H1 (cell line): ENCODE measurements around the gene CTXN3. TPM values are rescaled to one million over a fixed set of nuclear protein-coding genes. Genes with fewer than 3 reads are reported as not detected.

Source experiments
- CTCF ChIA-PET: fragments of 300-600 bp; sonication (Branson Sonifier 250); formaldehyde crosslinking; loops from one replicate; lab custom pipeline; 2021; ENCODE audit not compliant: partially characterized antibody; lab: Charles Lee
- POLR2A ChIA-PET: fragments of 300-600 bp; sonication (Branson Sonifier 250); formaldehyde crosslinking; loops from one replicate; lab custom pipeline; 2021; ENCODE audit warnings: inconsistent platforms; ENCODE audit not compliant: partially characterized antibody; lab: Charles Lee
- DNase-seq, 2 experiments: peaks; one replicate each; pipeline versions ENCODE4 v3.0.0 to v3.0.0-alpha.2; 2010 to 2022; ENCODE audit warnings: low spot score in 2 of 2, low read depth in 1 of 2, mixed read lengths in 1 of 2
- FAIRE-seq: peaks from 2 replicates; lab custom pipeline; 2011; peaks lifted over from hg19 to GRCh38; lab: Jason Lieb, UNC
- H2AFZ ChIP-seq: 2 replicates; pipeline ENCODE4 v1.8.1; 2012; ENCODE audit warnings: low read length, inconsistent platforms
- H2AK5ac ChIP-seq: 2 replicates; pipeline ENCODE4 v1.6.1; 2013; ENCODE audit warnings: low read depth, low read length
- H2BK120ac ChIP-seq: replicated peaks from 2 replicates; pipeline ENCODE3; 2013; ENCODE audit warnings: low read depth, low read length, inconsistent platforms
- H2BK12ac ChIP-seq: 2 replicates; pipeline ENCODE4 v1.6.1; 2013; ENCODE audit warnings: low read depth, low read length
- H2BK15ac ChIP-seq: 2 replicates; pipeline ENCODE4 v1.6.1; 2013; ENCODE audit warnings: low read length
- H2BK20ac ChIP-seq: 2 replicates; pipeline ENCODE4 v1.6.1; 2013; ENCODE audit warnings: low read length
- H2BK5ac ChIP-seq: 2 replicates; pipeline ENCODE4 v1.6.1; 2013; ENCODE audit warnings: low read depth, low read length
- H3K14ac ChIP-seq: 2 replicates; pipeline ENCODE4 v1.6.1; 2013; ENCODE audit warnings: inconsistent platforms; ENCODE audit not compliant: insufficient read length
- H3K18ac ChIP-seq: 2 replicates; pipeline ENCODE4 v1.6.1; 2013; ENCODE audit warnings: low read length; ENCODE audit errors: extremely low read depth
- H3K23ac ChIP-seq: 2 replicates; pipeline ENCODE4 v1.6.1; 2013; ENCODE audit warnings: inconsistent platforms; ENCODE audit not compliant: insufficient read length
- H3K23me2 ChIP-seq: 2 replicates; pipeline ENCODE4 v1.6.1; 2013; ENCODE audit warnings: low read depth, low read length
- H3K27ac ChIP-seq: 2 replicates; pipeline ENCODE4 v1.6.1; 2011; ENCODE audit warnings: low read depth, low read length, inconsistent platforms
- H3K27me3 ChIP-seq, 4 experiments: replicated peaks in 1 of 4; 1 replicate in 1 of 4; 2 replicates in 3 of 4; pipeline versions ENCODE4 v1.6.1 to v1.8.1; 2011 to 2013; ENCODE audit warnings: low read length in 3 of 4, mild to moderate bottlenecking in 3 of 4, inconsistent platforms in 2 of 4, mixed read lengths in 2 of 4, moderate library complexity in 1 of 4; ENCODE audit not compliant: control insufficient read depth in 3 of 4, insufficient read depth in 3 of 4; ENCODE audit errors: extremely low read depth in 1 of 4
- H3K36me3 ChIP-seq, 4 experiments: 2 replicates each; pipeline versions ENCODE4 v1.6.1 to v1.8.1; 2011 to 2013; ENCODE audit warnings: mild to moderate bottlenecking in 4 of 4, low read length in 3 of 4, moderate library complexity in 2 of 4, control low read depth in 1 of 4, inconsistent platforms in 1 of 4; ENCODE audit not compliant: insufficient read depth in 4 of 4, control insufficient read depth in 2 of 4
- H3K4ac ChIP-seq: replicated peaks from 2 replicates; pipeline ENCODE3; 2013; ENCODE audit warnings: low read length, low read depth, mixed read lengths, inconsistent platforms; ENCODE audit not compliant: insufficient read length
- H3K4me1 ChIP-seq, 4 experiments: replicated peaks in 1 of 4; 1 replicate in 1 of 4; 2 replicates in 3 of 4; pipeline versions ENCODE4 v1.6.1 to v1.8.1; 2011 to 2013; ENCODE audit warnings: low read length in 3 of 4, inconsistent platforms in 2 of 4, mixed read lengths in 1 of 4; ENCODE audit not compliant: insufficient read depth in 4 of 4, control insufficient read depth in 3 of 4
- H3K4me2 ChIP-seq, 2 experiments: 2 replicates each; pipeline versions ENCODE4 v1.6.1 to v1.8.1; 2011 to 2013; ENCODE audit warnings: low read depth in 2 of 2, low read length in 2 of 2, control low read depth in 1 of 2, inconsistent platforms in 1 of 2, mild to moderate bottlenecking in 1 of 2; ENCODE audit not compliant: insufficient read depth in 1 of 2
- H3K4me3 ChIP-seq, 4 experiments: fragments of 200-600, 300-600 bp in 1 of 4; sonication (generic), shearing (Covaris generic), sonication (Bioruptor Twin) in 1 of 4; 2 replicates each; pipeline versions ENCODE4 v1.5.1 to v1.8.1; 2011 to 2016; ENCODE audit warnings: low read length in 4 of 4, low read depth in 3 of 4, control low read depth in 2 of 4, inconsistent platforms in 2 of 4, mild to moderate bottlenecking in 2 of 4, mixed read lengths in 1 of 4, moderate library complexity in 1 of 4; ENCODE audit not compliant: insufficient read depth in 2 of 4; ENCODE audit errors: extremely low read depth in 1 of 4
- H3K56ac ChIP-seq: replicated peaks from 2 replicates; pipeline ENCODE3; 2013; ENCODE audit warnings: low read depth, mild to moderate bottlenecking, mixed read lengths, low read length, inconsistent platforms; ENCODE audit not compliant: insufficient read length
- H3K79me1 ChIP-seq: 2 replicates; pipeline ENCODE4 v1.6.1; 2013; ENCODE audit warnings: low read depth, low read length, control low read depth
- H3K79me2 ChIP-seq, 2 experiments: 2 replicates each; pipeline versions ENCODE4 v1.6.1 to v1.8.1; 2012 to 2013; ENCODE audit warnings: low read length in 2 of 2, mild to moderate bottlenecking in 2 of 2, inconsistent platforms in 1 of 2; ENCODE audit not compliant: insufficient read depth in 2 of 2, control insufficient read depth in 1 of 2
- H3K9ac ChIP-seq, 4 experiments: replicated peaks in 1 of 4; 1 replicate in 1 of 4; 2 replicates in 3 of 4; pipeline versions ENCODE4 v1.6.1 to v1.8.1; 2011 to 2013; ENCODE audit warnings: low read depth in 3 of 4, low read length in 3 of 4, control low read depth in 2 of 4, mild to moderate bottlenecking in 2 of 4, moderate library complexity in 2 of 4, inconsistent platforms in 1 of 4; ENCODE audit errors: extremely low read depth in 1 of 4
- H3K9me3 ChIP-seq, 2 experiments: 2 replicates each; pipeline versions ENCODE4 v1.6.1 to v1.8.1; 2012 to 2013; ENCODE audit warnings: mild to moderate bottlenecking in 2 of 2, moderate library complexity in 2 of 2, control low read depth in 1 of 2, inconsistent platforms in 1 of 2, low read depth in 1 of 2, low read length in 1 of 2, mixed read lengths in 1 of 2; ENCODE audit not compliant: insufficient read depth in 2 of 2
- H4K20me1 ChIP-seq, 2 experiments: replicated peaks in 1 of 2; 2 replicates each; pipeline versions ENCODE3 to v1.8.1; 2011 to 2013; ENCODE audit warnings: inconsistent platforms in 2 of 2, low read length in 2 of 2, mild to moderate bottlenecking in 1 of 2; ENCODE audit not compliant: insufficient read depth in 2 of 2, control insufficient read depth in 1 of 2
- H4K5ac ChIP-seq: 2 replicates; pipeline ENCODE4 v1.6.1; 2013; ENCODE audit warnings: low read length, low read depth, mixed read lengths, inconsistent platforms; ENCODE audit not compliant: insufficient read length
- H4K8ac ChIP-seq: 2 replicates; pipeline ENCODE4 v1.8.0; 2013; ENCODE audit warnings: mild to moderate bottlenecking, moderate library complexity, low read length, inconsistent platforms; ENCODE audit not compliant: insufficient read depth; ENCODE audit errors: extremely low read depth
- H4K91ac ChIP-seq: replicated peaks from 2 replicates; pipeline ENCODE3; 2013; ENCODE audit warnings: low read length, mixed read lengths, inconsistent platforms; ENCODE audit not compliant: insufficient read length
- BCL11A ChIP-seq, 2 experiments: IDR thresholded peaks; one replicate each; pipeline ENCODE4 v1.6.1; 2011; ENCODE audit warnings: low read depth in 2 of 2, low read length in 2 of 2, mild to moderate bottlenecking in 2 of 2
- BRCA1 ChIP-seq: IDR thresholded peaks from 2 replicates; pipeline ENCODE4 v1.6.1; 2012; ENCODE audit warnings: low read depth, low read length, improper control_type of control experiment
- CBX8 ChIP-seq: fragments of 300-800, 300-1000 bp; sonication (generic); IDR thresholded peaks from 2 replicates; pipeline ENCODE4 v1.7.1; 2016; ENCODE audit warnings: low read depth, low read length, borderline replicate concordance
- CHD1 ChIP-seq: IDR thresholded peaks from 2 replicates; pipeline ENCODE4 v1.6.1; 2012; ENCODE audit warnings: low read depth, low read length, improper control_type of control experiment
- JUND ChIP-seq: IDR thresholded peaks from 2 replicates; pipeline ENCODE4 v1.6.1; 2011; ENCODE audit warnings: mild to moderate bottlenecking, improper control_type of control experiment, low read length
- KDM1A ChIP-seq: fragments of 200-600, 300-600 bp; sonication (generic); IDR thresholded peaks from 2 replicates; pipeline ENCODE4 v1.7.1; 2016; ENCODE audit warnings: mild to moderate bottlenecking, low read length, borderline replicate concordance
- MAFK ChIP-seq: IDR thresholded peaks from 2 replicates; pipeline ENCODE4 v1.6.1; 2012; ENCODE audit warnings: low read depth, mild to moderate bottlenecking, improper control_type of control experiment, low read length
- PHF8 ChIP-seq: fragments of 200-600 bp; sonication (generic); conservative IDR thresholded peaks from 2 replicates; pipeline ENCODE4 v1.7.1; 2012; ENCODE audit warnings: low read depth, mild to moderate bottlenecking, inconsistent platforms, low read length, moderate library complexity
- POLR2AphosphoS5 ChIP-seq: IDR thresholded peaks from 2 replicates; pipeline ENCODE4 v1.6.1; 2011; ENCODE audit warnings: low read depth, low read length
- RNF2 ChIP-seq: fragments of 200-900, 300-1000 bp; sonication (generic); IDR thresholded peaks from 2 replicates; pipeline ENCODE4 v1.7.1; 2016; ENCODE audit warnings: borderline replicate concordance, low read depth, mild to moderate bottlenecking, antibody characterized with exemption, low read length; ENCODE audit not compliant: poor library complexity, severe bottlenecking; ENCODE audit errors: missing control alignments
- RXRA ChIP-seq: IDR thresholded peaks from 2 replicates; pipeline ENCODE4 v1.6.1; 2011; ENCODE audit warnings: low read depth, mild to moderate bottlenecking, low read length, moderate library complexity; ENCODE audit not compliant: insufficient read depth
- SIX5 ChIP-seq: IDR thresholded peaks from 2 replicates; pipeline ENCODE4 v1.6.1; 2011; ENCODE audit warnings: mild to moderate bottlenecking, low read depth, low read length
- WGBS, 2 experiments: shearing (Covaris generic) in 1 of 2; methylation state at CpG; one replicate each; pipeline versions ENCODE4 v1.1.6 to v1.1.7; 2013 to 2015; ENCODE audit warnings: low lambda C conversion rate in 2 of 2, mixed read lengths in 2 of 2, inconsistent platforms in 1 of 2, low coverage in 1 of 2, missing lambda C conversion rate in 1 of 2; ENCODE audit not compliant: insufficient replicate concordance in 2 of 2, insufficient coverage in 1 of 2, insufficient read length in 1 of 2; ENCODE audit errors: extremely low coverage in 1 of 2, missing lambda C conversion rate in 1 of 2; 5-methylcytosine and 5-hydroxymethylcytosine counted together
- polyA plus RNA-seq, 7 experiments: library from polyadenylated mRNA; depleted of rRNA in 3 of 7; stranded (reverse) in 5 of 7; unstranded in 2 of 7; fragments of >200 nt in 5 of 7; fragments of 200-250 nt in 2 of 7; gene quantifications; 1 replicate in 5 of 7; 2 replicates in 1 of 7; 4 replicates in 1 of 7; pipeline versions ENCODE4 v1.2.1 to v1.2.3, GENCODE V29; 2011 to 2013; ENCODE audit warnings: missing spikeins in 2 of 7, mixed read lengths in 2 of 7
- total RNA-seq: library from RNA; stranded (reverse); fragmentation: NEBNext Ultra II Directional; extraction: Animal tissue kit (Norgen Biotek cat#: 25700); gene quantifications from 2 replicates; pipeline ENCODE4 v1.2.1, GENCODE V29; 2021

Gene CTXN3
- total and polyA plus RNA-seq, 2 of the 8 experiments (the other 6 are each of a cell fraction or from before 2014, with no cell fraction given): 0.05 TPM; not detected in 1

GRCh38 chr5:127666043-127666716 lies 17.3 kb downstream of the CTXN3 start:
- Histone ChIP-seq H2BK12ac (no peak overlapping the region), H3K36me3 (no peaks in the 10 kb centered on the region), H3K9ac (no peak overlapping the region), H3K14ac (no peak overlapping the region), H3K4me3 (no peak overlapping the region), H2BK120ac (no peak overlapping the region), H3K4me1 (no peaks in the 10 kb centered on the region; a peak in 1 of 7 replicates), H3K4me2 (no peak overlapping the region), H3K27ac (no peak overlapping the region), H4K20me1 (no peaks in the 10 kb centered on the region), H3K23me2 (peaks cover 2% of the 10 kb centered on the region; the same call in 1 of the 2 replicates), H3K27me3 (peaks cover 0 to 1% (median 0%) of the 10 kb centered on the region in 4 experiments; a peak in 1 of 7 replicates), H2BK15ac (no peak overlapping the region), H2BK5ac (no peak overlapping the region), H3K79me1 (no peaks in the 10 kb centered on the region), H4K5ac (no peak overlapping the region), H2BK20ac (no peak overlapping the region), H3K23ac (no peak overlapping the region), H3K4ac (no peak overlapping the region), H3K18ac (no peak overlapping the region), H3K79me2 (no peaks in the 10 kb centered on the region), H4K8ac (no peak overlapping the region), H3K9me3 (no peaks in the 10 kb centered on the region), H4K91ac (no peak overlapping the region), H3K56ac (no peak overlapping the region), H2AK5ac (no peak overlapping the region), H2AFZ (no peak overlapping the region)
- no peak for DNase-seq
- CTCF ChIA-PET: no interaction called here
- POLR2A ChIA-PET: interaction anchor here (0.6 kb wide), 1 partner anchor 542 kb away, joined by 3 read pairs; no protein-coding TSS in a partner anchor
- WGBS, 2 experiments: 92% methylated on average over 3 of the region's 3 CpGs; no CpG with 5 or more reads in 1 of the 2 experiments
- no peak for FAIRE-seq
- TF ChIP-seq SIX5: no peak
- no peak for TF ChIP-seq BCL11A (IDR thresholded peaks at IDR 0.05; ENCODE audit: low read depth in 2 of 2, low read length in 2 of 2)
- TF ChIP-seq PHF8: no peak
- TF ChIP-seq MAFK: no peak
- TF ChIP-seq BRCA1: no peak
- TF ChIP-seq POLR2AphosphoS5: no peak
- TF ChIP-seq KDM1A: no peak
- no peak for TF ChIP-seq CBX8
- TF ChIP-seq RNF2: no peak
- TF ChIP-seq CHD1: no peak
- no peak for TF ChIP-seq RXRA
- TF ChIP-seq JUND: no peak
